Activated T-cell treated with anti-CD3 and anti-CD28 coated beads, Interleukin-2, amount 50 U/mL, for 72 hours (primary cell): ENCODE results near the gene CARD11. TPM values are rescaled to one million over a fixed set of nuclear protein-coding genes. Genes with fewer than 3 reads are reported as not detected.

Source experiments
- ATAC-seq, 2 donors: fragments of 150-1000 bp; cut with Tn5 transposase; replicated peaks in 1 of 2; 2 replicates each; pipeline ENCODE4 v1.10.0; 2021; ENCODE audit warnings: moderate library complexity in 2 of 2, mild to moderate bottlenecking in 1 of 2
- DNase-seq, 2 donors: peaks; one replicate each; pipeline ENCODE4 v3.0.0; 2021 to 2022; ENCODE audit warnings: mixed read lengths in 1 of 2
- H3K27ac Mint-ChIP-seq: one replicate; pipeline ENCODE4 v1.8.0; 2022; ENCODE audit warnings: mild to moderate bottlenecking, moderate library complexity, mixed read lengths
- H3K27me3 Mint-ChIP-seq: one replicate; pipeline ENCODE4 v1.8.0; 2022; ENCODE audit warnings: low read depth, mixed read lengths
- H3K36me3 Mint-ChIP-seq, 2 donors: one replicate each; pipeline ENCODE4 v1.8.0; 2022; ENCODE audit warnings: mixed read lengths in 2 of 2, mild to moderate bottlenecking in 1 of 2; ENCODE audit not compliant: insufficient read depth in 2 of 2
- H3K4me1 Mint-ChIP-seq: one replicate; pipeline ENCODE4 v1.8.0; 2022; ENCODE audit warnings: low read depth, mixed read lengths
- H3K4me3 Mint-ChIP-seq, 2 donors: one replicate each; pipeline ENCODE4 v1.8.0; 2022; ENCODE audit warnings: mild to moderate bottlenecking in 2 of 2, mixed read lengths in 2 of 2, moderate library complexity in 2 of 2
- H3K9me3 Mint-ChIP-seq, 2 donors: one replicate each; pipeline ENCODE4 v1.8.0; 2022; ENCODE audit warnings: mixed read lengths in 2 of 2
- total RNA-seq, 2 donors: library from RNA; stranded (reverse); gene quantifications; one replicate each; pipeline ENCODE4 v1.2.3, GENCODE V29; 2022

Gene CARD11
- total RNA-seq, 2 donors from 2014 or later, result 101 to 114 TPM

GRCh38 chr7:2879354-2879753, 164.3 kb downstream of the CARD11 start:
- Mint-ChIP-seq H3K27ac (no peak overlapping the region), H3K36me3 (no peaks in the 10 kb centered on the region), H3K4me1 (peaks cover 31% of the 10 kb centered on the region), H3K27me3 (no peaks in the 10 kb centered on the region), H3K9me3 (peaks cover 0 to 2% of the 10 kb centered on the region in 2 donors), H3K4me3 (no peak overlapping the region)
- DNase-seq (no peak), ATAC-seq (no peak)

GRCh38 chr7:2878306-2878705, 165.4 kb downstream of the CARD11 start:
- Mint-ChIP-seq H3K4me1 (peaks cover 39% of the 10 kb centered on the region), H3K36me3 (no peaks in the 10 kb centered on the region), H3K9me3 (peaks cover 0 to 2% of the 10 kb centered on the region in 2 donors)

GRCh38 chr7:2876031-2876731, 167.5 kb downstream of the CARD11 start:
- Mint-ChIP-seq H3K27me3 (no peaks in the 10 kb centered on the region), H3K4me3 (no peak overlapping the region), H3K36me3 (no peaks in the 10 kb centered on the region), H3K27ac (no peak overlapping the region), H3K9me3 (peaks cover 0 to 2% of the 10 kb centered on the region in 2 donors), H3K4me1 (peaks cover 52% of the 10 kb centered on the region)
- ATAC-seq (no peak), DNase-seq (no peak)

More at GRCh38 chr7:2878306-2878705, 165.4 kb downstream of the CARD11 start:
- DNase-seq (no peak), ATAC-seq (no peak)
- H3K27ac Mint-ChIP-seq, result no peak overlapping the region
- no peaks in the 10 kb centered on the region for H3K27me3 Mint-ChIP-seq
- peak overlapping the region in 1 of 2 donors; percentile 16 for H3K4me3 Mint-ChIP-seq

- Mint-ChIP-seq H3K4me3 (no peak overlapping the region), H3K4me1 (peaks cover 65% of the 10 kb centered on the region), H3K27me3 (no peaks in the 10 kb centered on the region), H3K27ac (peak overlapping the region; percentile 64), H3K9me3 (peaks cover 0 to 1% of the 10 kb centered on the region in 2 donors), H3K36me3 (no peaks in the 10 kb centered on the region)
- DNase-seq, result peak in 1 of 2 donors; percentile 22
- ATAC-seq, result peak; percentile 24 to 45
These were observed 169.7 kb downstream of the CARD11 start for GRCh38 chr7:2873686-2874551.

GRCh38 chr7:2873146-2873545, 170.5 kb downstream of the CARD11 start:
- DNase-seq (no peak), ATAC-seq (no peak)
- Mint-ChIP-seq H3K9me3 (peaks cover 0 to 1% of the 10 kb centered on the region in 2 donors), H3K27ac (peak overlapping the region; percentile 4), H3K4me1 (peaks cover 58% of the 10 kb centered on the region), H3K36me3 (no peaks in the 10 kb centered on the region), H3K4me3 (no peak overlapping the region), H3K27me3 (no peaks in the 10 kb centered on the region)

DNA sequence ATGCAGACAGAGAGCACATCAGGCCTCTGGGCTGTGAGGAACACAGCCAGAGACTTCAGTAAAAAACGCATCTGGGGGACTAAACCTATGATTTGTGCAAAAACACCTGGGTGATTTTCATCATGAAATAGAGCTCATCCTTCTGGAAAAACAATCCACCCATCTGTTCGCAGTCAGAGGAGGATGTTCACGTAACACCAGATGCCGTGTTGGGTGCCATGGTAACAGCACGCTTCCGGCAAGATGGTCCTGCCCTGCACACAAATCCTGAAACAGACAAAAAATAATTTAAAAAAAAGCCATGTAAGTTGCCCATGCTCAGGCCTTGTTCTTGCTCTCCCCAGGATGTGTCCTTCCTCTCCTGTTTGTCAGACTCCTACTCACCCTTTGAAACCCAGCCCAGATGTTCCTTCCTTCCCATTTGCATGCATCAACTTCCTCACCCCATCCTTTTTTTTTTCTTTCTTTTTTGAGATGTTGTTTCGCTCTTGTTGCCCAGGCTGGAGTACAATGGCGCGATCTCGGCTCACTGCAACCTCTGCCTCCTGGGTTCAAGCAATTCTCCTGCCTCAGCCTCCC, 171.3 kb downstream of the CARD11 start:
- no peaks in the 10 kb centered on the region for H3K36me3 Mint-ChIP-seq
- ATAC-seq, result no peak
- peaks cover 0 to 1% of the 10 kb centered on the region in 2 donors for H3K9me3 Mint-ChIP-seq
- no peak for DNase-seq
- peak overlapping the region; percentile 52 for H3K27ac Mint-ChIP-seq
- H3K4me3 Mint-ChIP-seq, result no peak overlapping the region
- H3K27me3 Mint-ChIP-seq, result no peaks in the 10 kb centered on the region
- H3K4me1 Mint-ChIP-seq, result peaks cover 52% of the 10 kb centered on the region

GRCh38 chr7:2870471-2870931, 173.2 kb downstream of the CARD11 start:
- peak overlapping the region; percentile 58 to 76 for H3K4me3 Mint-ChIP-seq
- ATAC-seq (peak; percentile 82 to 91), DNase-seq (peak; percentile 60 to 61)
- no peaks in the 10 kb centered on the region for H3K27me3 Mint-ChIP-seq
- no peaks in the 10 kb centered on the region for H3K36me3 Mint-ChIP-seq
- H3K4me1 Mint-ChIP-seq, result peaks cover 52% of the 10 kb centered on the region
- peaks cover 0 to 1% of the 10 kb centered on the region in 2 donors for H3K9me3 Mint-ChIP-seq
- H3K27ac Mint-ChIP-seq, result peak overlapping the region; percentile 14

DNA sequence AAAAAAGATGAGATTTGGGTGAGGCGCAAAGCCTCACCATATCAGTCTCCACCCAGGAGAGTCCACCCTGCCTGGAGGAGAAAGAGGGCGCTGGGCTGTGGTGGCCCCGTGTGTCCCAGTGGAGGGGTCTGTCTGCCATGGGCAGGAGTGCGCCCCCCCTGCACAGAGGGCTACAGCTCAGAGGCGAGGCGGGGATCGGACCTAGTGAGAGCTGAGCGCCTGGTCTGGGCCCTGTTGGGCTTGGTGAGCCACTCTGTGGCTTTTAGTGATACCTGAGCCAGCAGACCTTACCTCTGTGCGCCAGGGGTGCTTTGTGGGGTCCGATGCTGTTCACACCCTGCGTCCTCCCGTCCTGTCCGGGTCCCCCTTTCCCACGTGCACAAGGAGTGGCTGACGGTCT, 173.7 kb downstream of the CARD11 start:
- ATAC-seq (no peak), DNase-seq (no peak)
- Mint-ChIP-seq H3K27ac (peak overlapping the region; percentile 14), H3K4me3 (peak overlapping the region; percentile 58 to 76), H3K4me1 (peaks cover 52% of the 10 kb centered on the region), H3K27me3 (no peaks in the 10 kb centered on the region), H3K9me3 (peaks cover 0 to 1% of the 10 kb centered on the region in 2 donors), H3K36me3 (no peaks in the 10 kb centered on the region)

GRCh38 chr7:2866601-2867000, 177.1 kb downstream of the CARD11 start:
- no peak for ATAC-seq
- Mint-ChIP-seq H3K4me3 (no peak overlapping the region), H3K4me1 (peaks cover 56% of the 10 kb centered on the region), H3K9me3 (peaks cover 0 to 1% of the 10 kb centered on the region in 2 donors), H3K27me3 (no peaks in the 10 kb centered on the region), H3K27ac (no peak overlapping the region), H3K36me3 (no peaks in the 10 kb centered on the region)
- no peak for DNase-seq

DNA sequence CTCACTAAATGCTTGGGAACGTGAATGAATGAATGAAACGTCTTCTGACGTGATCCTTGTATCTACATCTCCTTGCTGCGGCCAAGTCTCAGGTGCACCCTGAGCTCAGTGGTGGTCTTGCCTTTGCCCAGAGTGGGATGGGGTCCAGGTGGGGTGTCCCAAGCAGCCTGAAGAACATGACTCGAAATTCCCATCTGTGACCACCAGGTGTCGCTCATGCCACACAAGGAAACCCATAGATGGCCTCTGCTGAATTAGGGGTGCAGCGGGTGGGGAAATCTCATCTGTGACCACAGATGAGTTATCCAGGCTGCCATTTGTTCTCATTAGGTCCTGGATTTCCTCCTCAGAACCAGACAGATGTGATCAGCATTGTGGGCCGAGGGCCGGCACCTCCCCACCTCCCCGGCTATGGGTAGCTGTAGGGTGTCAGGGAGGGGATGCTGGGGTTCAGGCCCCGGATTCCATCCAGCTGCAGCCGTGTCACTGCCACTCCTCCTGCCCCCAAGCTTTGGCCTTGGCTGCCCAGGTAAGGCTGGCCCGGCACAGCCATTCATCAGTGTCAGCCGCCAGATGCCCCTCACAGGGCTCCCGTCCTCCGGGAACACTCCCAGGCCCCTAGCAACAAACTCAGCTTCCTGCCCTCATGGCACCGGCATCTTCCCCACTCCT, 178.5 kb downstream of the CARD11 start:
- Mint-ChIP-seq H3K9me3 (peaks cover 0 to 1% of the 10 kb centered on the region in 2 donors), H3K27ac (peak overlapping the region; percentile 86), H3K4me3 (peak overlapping the region; percentile 62 to 80), H3K4me1 (peaks cover 41% of the 10 kb centered on the region), H3K36me3 (no peaks in the 10 kb centered on the region), H3K27me3 (no peaks in the 10 kb centered on the region)
- DNase-seq, result peak; percentile 70 to 79
- peak; percentile 16 to 23 for ATAC-seq

DNA sequence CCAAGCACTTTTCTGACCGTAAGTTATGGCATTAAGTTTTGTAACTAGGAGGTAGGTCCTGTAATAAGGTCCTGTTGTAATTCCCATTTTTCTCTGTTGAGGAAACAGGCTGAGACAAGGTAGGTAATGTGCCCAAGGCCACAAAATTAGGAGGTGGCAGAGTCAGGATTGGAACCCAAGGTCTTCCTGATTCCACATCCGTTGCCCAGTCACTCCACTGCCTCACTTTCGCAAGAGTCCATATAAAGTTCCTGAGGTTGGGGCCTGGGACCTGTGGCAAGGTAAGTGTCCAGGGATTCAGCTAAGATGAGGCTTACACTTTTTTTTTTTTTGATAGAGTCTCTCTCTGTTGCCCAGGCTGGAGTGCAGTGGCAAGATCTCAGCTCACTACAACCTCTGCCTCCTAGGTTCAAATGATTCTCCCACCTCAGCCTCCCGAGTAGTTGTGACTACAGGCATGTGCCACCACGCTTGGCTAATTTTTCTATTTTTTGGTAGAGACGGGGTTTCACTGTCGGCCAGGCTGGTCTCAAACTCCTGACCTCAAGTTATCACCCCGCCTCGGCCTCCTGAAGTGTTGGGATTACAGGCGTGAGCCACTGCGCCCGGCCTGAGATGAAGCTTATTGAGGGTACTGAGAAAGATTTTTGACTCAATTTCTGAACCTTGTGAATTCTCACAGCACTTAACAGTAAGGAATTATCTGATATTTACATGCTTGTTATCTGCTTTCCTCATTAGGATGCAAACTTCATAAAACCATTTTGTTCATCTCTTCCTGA, 179.3 kb downstream of the CARD11 start:
- Mint-ChIP-seq H3K36me3 (no peaks in the 10 kb centered on the region), H3K4me1 (peaks cover 34% of the 10 kb centered on the region), H3K4me3 (peak overlapping the region; percentile 80 to 88), H3K9me3 (peaks cover 0 to 1% of the 10 kb centered on the region in 2 donors), H3K27ac (peak overlapping the region; percentile 81), H3K27me3 (no peaks in the 10 kb centered on the region)
- no peak for DNase-seq
- ATAC-seq, result no peak
